ENCODE results near the gene TMEM51. TPM values are rescaled to one million over a fixed set of nuclear protein-coding genes. Genes with fewer than 3 reads are reported as not detected.

TMEM51 gene
- total and polyA plus RNA-seq, 10 of the 15 experiments (the other 5 are each of a cell fraction or from before 2014, with no cell fraction given) = 0.55 to 4.8 (median 3.1) TPM

DNA sequence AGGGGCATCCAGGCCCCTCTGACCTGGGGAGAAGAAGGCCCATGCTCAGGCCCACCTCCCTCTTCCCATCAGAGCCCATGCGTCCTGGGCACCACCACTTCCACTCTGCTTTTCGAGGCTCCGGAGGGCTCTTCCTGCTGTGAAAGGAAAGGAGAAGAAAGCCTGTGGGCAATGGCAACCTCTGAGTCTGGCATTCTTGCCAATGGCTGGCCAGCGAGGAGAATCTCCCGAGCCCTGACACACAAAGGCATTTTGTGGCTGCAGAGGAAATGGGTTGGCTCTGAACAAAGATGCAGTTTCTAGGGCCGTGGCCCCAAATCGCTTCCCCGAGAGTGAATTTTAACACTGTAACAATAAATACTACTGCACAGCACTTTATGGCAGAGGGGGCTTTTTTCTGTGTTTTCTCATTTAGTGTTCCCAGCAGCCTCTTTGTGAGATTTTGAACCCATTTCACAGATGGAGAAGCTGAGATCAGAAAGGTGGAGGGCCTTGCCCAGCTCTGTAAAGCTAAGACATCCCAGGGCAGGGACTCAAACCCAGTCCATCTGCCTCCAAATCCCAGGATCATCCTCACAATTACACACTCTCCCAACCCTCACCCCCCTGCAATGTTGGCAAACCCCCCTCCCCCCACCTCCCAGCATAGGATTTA, 35.7 kb upstream of the TMEM51 start:
- RAD21 ChIA-PET (ENCODE audit: unreplicated experiment) = no interaction called here
- no peak overlapping the region for H3K4me3 ChIP-seq
- SMC1A ChIA-PET (ENCODE audit: uncharacterized antibody, unreplicated experiment) = no interaction called here
- DNase-seq (ENCODE audit: low read depth, low spot score) (no peak), FAIRE-seq (no peak), ATAC-seq (no peak)
- no peak overlapping the region for H3K4me2 ChIP-seq (ENCODE audit: control insufficient read depth, insufficient read depth)
- H3K4me1 ChIP-seq (ENCODE audit: control insufficient read depth, insufficient read depth, low read length) = peaks cover under 1% of the 10 kb centered on the region; the same call in 1 of the 2 replicates
- WGBS (ENCODE audit: insufficient coverage, insufficient replicate concordance, low lambda C conversion rate, missing lambda C conversion rate) = 23% methylated on average over 8 of the region's 8 CpGs
- no peak overlapping the region for H3K9ac ChIP-seq (ENCODE audit: control insufficient read depth, insufficient read depth, low read length)
- in situ Hi-C loops (cut with MboI) = no loop called here
- CTCF ChIA-PET = interaction anchor here (2.0 kb wide), 1 partner anchor 11 kb away, joined by 8 read pairs; no protein-coding TSS in a partner anchor
- no TSS peak for BruUV-seq (replicated peaks)
- no peak overlapping the region for H3K27ac ChIP-seq (ENCODE audit: control insufficient read depth, insufficient read depth)
- H2AFZ ChIP-seq (ENCODE audit: control insufficient read depth, low read depth, low read length) = no peak overlapping the region
- H3K79me2 ChIP-seq (ENCODE audit: control insufficient read depth, insufficient read depth, low read length) = no peaks in the 10 kb centered on the region
- H3K27me3 ChIP-seq (replicated peaks in 1 of 2; ENCODE audit: control insufficient read depth in 2 of 2, insufficient read depth in 2 of 2, low read length in 1 of 2) = no peaks in the 10 kb centered on the region; a peak in 2 of 4 replicates
- POLR2A ChIA-PET = no interaction called here
- intact Hi-C loops (cut with micrococcal nuclease; ENCODE audit: unreplicated experiment) = no loop called here
- H4K20me1 ChIP-seq (ENCODE audit: control insufficient read depth, insufficient read depth) = no peaks in the 10 kb centered on the region; the same call in 1 of the 2 replicates
- H3K36me3 ChIP-seq (ENCODE audit: control insufficient read depth in 2 of 2, insufficient read depth in 2 of 2, low read length in 1 of 2) = no peaks in the 10 kb centered on the region
- no peaks in the 10 kb centered on the region for H3K9me3 ChIP-seq (replicated peaks; ENCODE audit: control insufficient read depth, insufficient read depth, low read length)
- no peak for TF ChIP-seq RCOR1 (conservative IDR thresholded peaks at IDR 0.05; ENCODE audit: low read depth, low read length)

DNA sequence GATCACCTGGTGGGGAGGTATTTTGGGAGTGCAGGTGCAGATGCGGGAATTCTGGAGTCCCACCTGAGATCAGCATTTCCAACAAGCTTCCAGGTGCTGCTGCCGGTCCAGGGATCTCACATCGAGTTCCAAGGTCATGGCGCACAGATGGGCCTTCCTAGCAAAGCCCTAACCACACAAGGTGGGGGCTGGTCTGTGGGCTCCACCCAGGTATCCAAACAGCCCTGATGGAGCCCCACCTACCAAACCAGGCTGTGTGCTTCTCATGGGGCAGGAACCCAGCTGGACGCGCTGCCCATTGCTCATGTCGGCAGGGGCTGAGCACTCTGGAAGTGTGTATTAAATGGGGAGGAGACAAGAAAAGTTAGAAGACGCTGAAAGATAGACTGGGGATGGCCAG, 35.0 kb upstream of the TMEM51 start:
- SMC1A ChIA-PET (ENCODE audit: uncharacterized antibody, unreplicated experiment) = interaction anchor here (0.6 kb wide), 1 partner anchor 81 kb away, joined by 4 read pairs; no protein-coding TSS in a partner anchor
- CTCF ChIA-PET = no interaction called here
- Histone ChIP-seq H4K20me1 (ENCODE audit: control insufficient read depth, insufficient read depth) (no peaks in the 10 kb centered on the region; the same call in 1 of the 2 replicates), H3K79me2 (ENCODE audit: control insufficient read depth, insufficient read depth, low read length) (no peaks in the 10 kb centered on the region), H2AFZ (ENCODE audit: control insufficient read depth, low read depth, low read length) (no peak overlapping the region), H3K9ac (ENCODE audit: control insufficient read depth, insufficient read depth, low read length) (no peak overlapping the region), H3K27me3 (replicated peaks in 1 of 2; ENCODE audit: control insufficient read depth in 2 of 2, insufficient read depth in 2 of 2, low read length in 1 of 2) (no peaks in the 10 kb centered on the region; a peak in 2 of 4 replicates), H3K36me3 (ENCODE audit: control insufficient read depth in 2 of 2, insufficient read depth in 2 of 2, low read length in 1 of 2) (no peaks in the 10 kb centered on the region), H3K4me3 (no peak overlapping the region), H3K9me3 (replicated peaks; ENCODE audit: control insufficient read depth, insufficient read depth, low read length) (no peaks in the 10 kb centered on the region), H3K27ac (ENCODE audit: control insufficient read depth, insufficient read depth) (no peak overlapping the region), H3K4me2 (ENCODE audit: control insufficient read depth, insufficient read depth) (no peak overlapping the region), H3K4me1 (ENCODE audit: control insufficient read depth, insufficient read depth, low read length) (no peaks in the 10 kb centered on the region)
- POLR2A ChIA-PET = no interaction called here
- RAD21 ChIA-PET (ENCODE audit: unreplicated experiment) = no interaction called here
- intact Hi-C loops (cut with micrococcal nuclease; ENCODE audit: unreplicated experiment) (no loop called here), in situ Hi-C loops (cut with MboI) (no loop called here)
- WGBS (ENCODE audit: insufficient coverage, insufficient replicate concordance, low lambda C conversion rate, missing lambda C conversion rate) = 46% methylated on average over 8 of the region's 8 CpGs
- DNase-seq (ENCODE audit: low read depth, low spot score) = no peak
- FAIRE-seq = no peak
- ATAC-seq = no peak
- no TSS peak for BruUV-seq (replicated peaks)
- TF ChIP-seq, protein P1, sequence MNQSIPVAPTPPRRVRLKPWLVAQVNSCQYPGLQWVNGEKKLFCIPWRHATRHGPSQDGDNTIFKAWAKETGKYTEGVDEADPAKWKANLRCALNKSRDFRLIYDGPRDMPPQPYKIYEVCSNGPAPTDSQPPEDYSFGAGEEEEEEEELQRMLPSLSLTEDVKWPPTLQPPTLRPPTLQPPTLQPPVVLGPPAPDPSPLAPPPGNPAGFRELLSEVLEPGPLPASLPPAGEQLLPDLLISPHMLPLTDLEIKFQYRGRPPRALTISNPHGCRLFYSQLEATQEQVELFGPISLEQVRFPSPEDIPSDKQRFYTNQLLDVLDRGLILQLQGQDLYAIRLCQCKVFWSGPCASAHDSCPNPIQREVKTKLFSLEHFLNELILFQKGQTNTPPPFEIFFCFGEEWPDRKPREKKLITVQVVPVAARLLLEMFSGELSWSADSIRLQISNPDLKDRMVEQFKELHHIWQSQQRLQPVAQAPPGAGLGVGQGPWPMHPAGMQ (IDR thresholded peaks at IDR 0.05; ENCODE audit: borderline replicate concordance) = no peak
- TF ChIP-seq FOS (IDR thresholded peaks at IDR 0.05; ENCODE audit: borderline replicate concordance, extremely low read depth, insufficient read length) (no peak), MYB (IDR thresholded peaks at IDR 0.05; ENCODE audit: borderline replicate concordance, low read depth, low read length) (no peak), RAD51 (IDR thresholded peaks at IDR 0.05) (no peak), NFYA (IDR thresholded peaks at IDR 0.05; ENCODE audit: borderline replicate concordance, low read depth, low read length) (no peak), BRCA1 (IDR thresholded peaks at IDR 0.05; ENCODE audit: low read depth, low read length) (no peak), HCFC1 (IDR thresholded peaks at IDR 0.05; ENCODE audit: low read length) (no peak), SMC3 (IDR thresholded peaks at IDR 0.05; ENCODE audit: borderline replicate concordance, low read length) (no peak), YY1 (IDR thresholded peaks at IDR 0.05; ENCODE audit: low read depth, low read length) (no peak), SUZ12 (IDR thresholded peaks at IDR 0.05; ENCODE audit: unreplicated experiment) (no peak)
- TF ChIP-seq, protein P2, sequence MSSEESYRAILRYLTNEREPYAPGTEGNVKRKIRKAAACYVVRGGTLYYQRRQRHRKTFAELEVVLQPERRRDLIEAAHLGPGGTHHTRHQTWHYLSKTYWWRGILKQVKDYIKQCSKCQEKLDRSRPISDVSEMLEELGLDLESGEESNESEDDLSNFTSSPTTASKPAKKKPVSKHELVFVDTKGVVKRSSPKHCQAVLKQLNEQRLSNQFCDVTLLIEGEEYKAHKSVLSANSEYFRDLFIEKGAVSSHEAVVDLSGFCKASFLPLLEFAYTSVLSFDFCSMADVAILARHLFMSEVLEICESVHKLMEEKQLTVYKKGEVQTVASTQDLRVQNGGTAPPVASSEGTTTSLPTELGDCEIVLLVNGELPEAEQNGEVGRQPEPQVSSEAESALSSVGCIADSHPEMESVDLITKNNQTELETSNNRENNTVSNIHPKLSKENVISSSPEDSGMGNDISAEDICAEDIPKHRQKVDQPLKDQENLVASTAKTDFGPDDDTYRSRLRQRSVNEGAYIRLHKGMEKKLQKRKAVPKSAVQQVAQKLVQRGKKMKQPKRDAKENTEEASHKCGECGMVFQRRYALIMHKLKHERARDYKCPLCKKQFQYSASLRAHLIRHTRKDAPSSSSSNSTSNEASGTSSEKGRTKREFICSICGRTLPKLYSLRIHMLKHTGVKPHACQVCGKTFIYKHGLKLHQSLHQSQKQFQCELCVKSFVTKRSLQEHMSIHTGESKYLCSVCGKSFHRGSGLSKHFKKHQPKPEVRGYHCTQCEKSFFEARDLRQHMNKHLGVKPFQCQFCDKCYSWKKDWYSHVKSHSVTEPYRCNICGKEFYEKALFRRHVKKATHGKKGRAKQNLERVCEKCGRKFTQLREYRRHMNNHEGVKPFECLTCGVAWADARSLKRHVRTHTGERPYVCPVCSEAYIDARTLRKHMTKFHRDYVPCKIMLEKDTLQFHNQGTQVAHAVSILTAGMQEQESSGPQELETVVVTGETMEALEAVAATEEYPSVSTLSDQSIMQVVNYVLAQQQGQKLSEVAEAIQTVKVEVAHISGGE (CRISPR knock-in tag; IDR thresholded peaks at IDR 0.05) = no peak

All from GM12878 (cell line).